Ovary (tissue), 3 donors: Measurements from ENCODE around the gene CLDN2.

Experiments used
- EP300 ChIP-seq: sonication (generic); formaldehyde crosslinking; IDR thresholded peaks from one replicate; pipeline ENCODE4 v1.6.1; 2017; ENCODE audit warnings: antibody characterized with exemption
- POLR2A ChIP-seq: fragments of 450-650 bp; IDR thresholded peaks from one replicate; pipeline ENCODE4 v1.6.1; 2017; ENCODE audit warnings: antibody characterized with exemption, mild to moderate bottlenecking, moderate library complexity
- TF ChIP-seq, protein P1 (sequence below), 3 donors: fragments of 450-650 bp in 2 of 3; fragments of 200-600 bp in 1 of 3; IDR thresholded peaks; one replicate each; pipeline versions ENCODE4 v1.5.1 to v1.8.0; 2016 to 2022; ENCODE audit warnings: antibody characterized with exemption in 3 of 3, mild to moderate bottlenecking in 1 of 3
- donor health status: DM: no; HTN: no; CAD: no.

DNA sequence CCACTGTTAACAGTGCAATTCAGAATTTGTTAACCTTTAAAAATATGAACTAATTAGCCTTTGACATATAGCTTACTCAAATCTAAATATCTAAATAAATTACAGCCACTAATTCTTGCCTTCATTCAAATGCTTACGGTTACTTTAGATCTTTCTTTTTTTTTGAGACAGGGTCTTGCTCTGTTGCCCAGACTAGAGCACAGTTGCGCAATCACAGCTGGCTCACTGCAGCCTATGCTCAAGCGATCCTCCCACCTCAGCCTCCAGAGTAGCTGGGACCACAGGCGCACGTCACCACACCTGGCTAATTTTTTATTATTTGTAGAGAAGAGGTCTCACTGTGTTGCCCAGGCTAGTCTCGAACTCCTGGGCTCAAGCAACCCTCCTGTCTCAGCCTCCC is 31.0 kb downstream of the CLDN2 start:
- TF ChIP-seq POLR2A (no peak), EP300 (no peak)
- TF ChIP-seq, protein P1, sequence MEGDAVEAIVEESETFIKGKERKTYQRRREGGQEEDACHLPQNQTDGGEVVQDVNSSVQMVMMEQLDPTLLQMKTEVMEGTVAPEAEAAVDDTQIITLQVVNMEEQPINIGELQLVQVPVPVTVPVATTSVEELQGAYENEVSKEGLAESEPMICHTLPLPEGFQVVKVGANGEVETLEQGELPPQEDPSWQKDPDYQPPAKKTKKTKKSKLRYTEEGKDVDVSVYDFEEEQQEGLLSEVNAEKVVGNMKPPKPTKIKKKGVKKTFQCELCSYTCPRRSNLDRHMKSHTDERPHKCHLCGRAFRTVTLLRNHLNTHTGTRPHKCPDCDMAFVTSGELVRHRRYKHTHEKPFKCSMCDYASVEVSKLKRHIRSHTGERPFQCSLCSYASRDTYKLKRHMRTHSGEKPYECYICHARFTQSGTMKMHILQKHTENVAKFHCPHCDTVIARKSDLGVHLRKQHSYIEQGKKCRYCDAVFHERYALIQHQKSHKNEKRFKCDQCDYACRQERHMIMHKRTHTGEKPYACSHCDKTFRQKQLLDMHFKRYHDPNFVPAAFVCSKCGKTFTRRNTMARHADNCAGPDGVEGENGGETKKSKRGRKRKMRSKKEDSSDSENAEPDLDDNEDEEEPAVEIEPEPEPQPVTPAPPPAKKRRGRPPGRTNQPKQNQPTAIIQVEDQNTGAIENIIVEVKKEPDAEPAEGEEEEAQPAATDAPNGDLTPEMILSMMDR (IDR thresholded peaks at IDR 0.05) = no peak
